ENCODE data around the gene FGD4. TPM values are rescaled to one million over a fixed set of nuclear protein-coding genes. Genes with fewer than 3 reads are reported as not detected.

The FGD4 gene
- total RNA-seq, 1 donor from 2014 or later, result 1.8 TPM

DNA sequence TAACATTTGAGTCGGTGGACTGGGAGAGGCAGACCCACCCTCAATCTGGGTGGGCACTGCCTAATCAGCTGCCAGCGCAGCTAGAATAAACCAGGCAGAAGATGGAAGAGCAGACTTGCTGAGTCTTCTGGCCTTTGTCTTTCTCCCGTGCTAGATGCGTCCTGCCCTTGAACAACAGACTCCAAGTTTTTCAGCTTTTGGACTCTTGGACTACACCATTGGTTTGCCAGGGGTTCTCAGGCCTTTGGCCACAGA is 252.5 kb downstream of the FGD4 start:
- intact Hi-C loops (cut with micrococcal nuclease), result no loop called here
- Mint-ChIP-seq H3K4me1 (no peaks in the 10 kb centered on the region), H3K4me3 (no peak overlapping the region), H3K27ac (no peak overlapping the region), H3K27me3 (no peaks in the 10 kb centered on the region), H3K9me3 (no peaks in the 10 kb centered on the region), H3K36me3 (ENCODE audit: low read depth) (no peaks in the 10 kb centered on the region)
- CTCF ChIA-PET, result no interaction called here
- no peak for TF ChIP-seq CTCF (IDR thresholded peaks at IDR 0.05)
- ATAC-seq (ENCODE audit: low read depth) (no peak), DNase-seq (no peak)
- POLR2A ChIA-PET, result no interaction called here

DNA sequence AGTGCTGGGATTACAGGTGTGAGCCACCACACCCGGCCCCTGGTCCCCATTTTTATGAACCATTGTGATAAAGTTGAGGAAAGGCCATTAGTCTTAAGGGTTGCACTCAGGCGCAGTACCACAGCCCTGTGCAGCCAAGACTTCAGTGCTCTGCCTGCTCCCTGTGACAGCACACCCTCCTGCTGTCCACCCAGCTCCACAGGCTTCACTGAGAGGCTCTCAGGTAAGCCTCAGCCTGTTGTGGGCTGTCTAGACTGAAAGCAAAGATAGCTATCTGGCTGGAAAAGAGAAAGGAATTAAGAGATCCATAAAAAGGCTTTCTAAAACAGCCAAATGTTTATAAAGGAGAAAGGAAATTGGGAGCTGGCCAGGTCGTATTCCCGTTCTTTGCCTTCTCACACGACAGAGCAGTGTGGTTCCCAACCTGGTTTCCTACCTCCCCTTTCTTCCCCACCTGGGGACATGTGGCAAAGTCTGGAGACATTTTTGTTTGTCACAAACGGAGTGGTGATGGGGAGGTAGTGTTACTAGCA is 260.6 kb downstream of the FGD4 start:
- H3K4me3 Mint-ChIP-seq, result no peak overlapping the region
- no peaks in the 10 kb centered on the region for H3K36me3 Mint-ChIP-seq (ENCODE audit: low read depth)
- POLR2A ChIA-PET, result no interaction called here
- no peak for DNase-seq
- peaks cover 2% of the 10 kb centered on the region for H3K4me1 Mint-ChIP-seq
- H3K27me3 Mint-ChIP-seq, result no peaks in the 10 kb centered on the region
- no peak for TF ChIP-seq CTCF (IDR thresholded peaks at IDR 0.05)
- intact Hi-C loops (cut with micrococcal nuclease), result loop anchor here (5.0 kb wide), 1 partner anchor 1008 kb away; no protein-coding TSS in a partner anchor
- no peaks in the 10 kb centered on the region for H3K9me3 Mint-ChIP-seq
- no peak overlapping the region for H3K27ac Mint-ChIP-seq
- no peak for ATAC-seq (ENCODE audit: low read depth)
- CTCF ChIA-PET, result interaction anchor here (1.0 kb wide), 1 partner anchor 204 kb away, joined by 4 read pairs; no protein-coding TSS in a partner anchor

- ChIA-PET CTCF (interaction anchor here (1.8 kb wide), 1 partner anchor 94 kb away, joined by 4 read pairs; the partner anchor contains the start of gene YARS2), POLR2A (no interaction called here)
- H3K9me3 Mint-ChIP-seq, result no peaks in the 10 kb centered on the region
- intact Hi-C loops (cut with micrococcal nuclease), result no loop called here
- H3K4me3 Mint-ChIP-seq, result no peak overlapping the region
- ATAC-seq (ENCODE audit: low read depth) (no peak), DNase-seq (no peak)
- no peaks in the 10 kb centered on the region for H3K27me3 Mint-ChIP-seq
- H3K27ac Mint-ChIP-seq, result no peak overlapping the region
- H3K36me3 Mint-ChIP-seq (ENCODE audit: low read depth), result no peaks in the 10 kb centered on the region
- peaks cover 2% of the 10 kb centered on the region for H3K4me1 Mint-ChIP-seq
- TF ChIP-seq CTCF (IDR thresholded peaks at IDR 0.05), result no peak
Observed at GRCh38 chr12:32661706-32662105, 262.3 kb downstream of the FGD4 start.

DNA sequence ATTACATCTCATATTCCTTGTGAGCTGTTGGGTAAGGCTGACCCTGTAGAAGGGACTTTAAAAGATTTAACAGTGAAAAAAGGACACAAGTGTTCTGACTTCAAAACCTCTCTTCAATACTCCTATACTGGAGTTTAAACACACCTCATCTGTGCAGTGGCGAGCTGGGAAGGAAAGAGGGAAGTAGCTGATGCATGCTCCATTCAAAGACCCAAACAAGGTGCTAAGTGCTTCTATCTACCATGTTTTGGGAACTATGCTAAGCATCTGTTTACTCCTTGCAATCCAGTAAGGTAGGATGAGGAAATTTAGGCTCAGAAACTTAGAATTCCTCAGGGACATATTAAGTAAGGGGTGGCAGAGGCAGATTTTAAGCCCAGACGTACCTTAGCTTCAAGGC is 263.3 kb downstream of the FGD4 start:
- intact Hi-C loops (cut with micrococcal nuclease), result no loop called here
- Mint-ChIP-seq H3K4me1 (peaks cover 2% of the 10 kb centered on the region), H3K9me3 (no peaks in the 10 kb centered on the region), H3K36me3 (ENCODE audit: low read depth) (no peaks in the 10 kb centered on the region), H3K27ac (no peak overlapping the region), H3K4me3 (no peak overlapping the region), H3K27me3 (no peaks in the 10 kb centered on the region)
- ChIA-PET POLR2A (no interaction called here), CTCF (interaction anchor here (1.8 kb wide), 1 partner anchor 93 kb away, joined by 4 read pairs; the partner anchor contains the start of gene YARS2)
- DNase-seq (no peak), ATAC-seq (ENCODE audit: low read depth) (no peak)
- no peak for TF ChIP-seq CTCF (IDR thresholded peaks at IDR 0.05)

GRCh38 chr12:32666018-32666417 is 266.7 kb downstream of the FGD4 start:
- H3K9me3 Mint-ChIP-seq, result peaks cover 12% of the 10 kb centered on the region
- no peaks in the 10 kb centered on the region for H3K27me3 Mint-ChIP-seq
- H3K4me1 Mint-ChIP-seq, result no peaks in the 10 kb centered on the region
- ATAC-seq (ENCODE audit: low read depth) (no peak), DNase-seq (no peak)
- POLR2A ChIA-PET, result no interaction called here
- H3K4me3 Mint-ChIP-seq, result no peak overlapping the region
- CTCF ChIA-PET, result no interaction called here
- no peaks in the 10 kb centered on the region for H3K36me3 Mint-ChIP-seq (ENCODE audit: low read depth)
- intact Hi-C loops (cut with micrococcal nuclease), result no loop called here
- H3K27ac Mint-ChIP-seq, result no peak overlapping the region
- TF ChIP-seq CTCF (IDR thresholded peaks at IDR 0.05), result no peak

Measured in activated B cell treated with CpG ODN at 0.5 μM for 24 hours (primary cell).